PC-3 (cell line): ENCODE data around the gene TBC1D14.
"Not testable (repeated sequence)": the region's sequence is repeated elsewhere in the genome, so short reads cannot be mapped to it uniquely, and the experiment has no call there.

ENCODE experiments used
- EZH2 ChIP-seq: fragments of 300-600 bp; sonication (generic); IDR thresholded peaks from one replicate; pipeline ENCODE4 v1.6.1; 2017; ENCODE audit warnings: antibody characterized with exemption, mild to moderate bottlenecking, low read length; ENCODE audit not compliant: unreplicated experiment
- EZH2phosphoT487 ChIP-seq: fragments of 300-600 bp; sonication (generic); IDR thresholded peaks from 2 replicates; pipeline ENCODE4 v1.6.1; 2018; ENCODE audit warnings: mild to moderate bottlenecking, antibody characterized with exemption, low read length, borderline replicate concordance
- TF ChIP-seq, protein P1 (sequence below): fragments of 300-600 bp; sonication (generic); conservative IDR thresholded peaks from 2 replicates; pipeline ENCODE4 v1.5.1; 2017; ENCODE audit warnings: antibody characterized with exemption, low read depth, mild to moderate bottlenecking, low read length

DNA sequence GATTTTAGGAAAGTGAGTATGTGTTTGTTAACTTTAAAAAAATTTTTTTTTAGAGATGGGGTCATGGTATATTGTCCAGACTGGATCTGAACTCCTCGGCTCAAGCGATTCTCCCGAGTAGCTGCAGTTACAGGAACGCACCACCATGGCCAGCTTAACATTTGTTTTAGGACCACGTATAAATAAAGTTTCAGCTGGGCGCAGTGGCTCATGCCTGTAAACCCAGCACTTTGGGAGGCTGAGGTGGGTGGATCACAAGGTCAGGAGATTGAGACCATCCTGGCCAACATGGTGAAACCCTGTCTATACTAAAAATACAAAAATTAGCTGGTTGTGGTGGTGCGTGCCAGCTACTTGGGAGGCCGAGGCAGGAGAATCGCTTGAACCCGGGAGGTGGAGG is 2.3 kb downstream of the TBC1D14 start:
- TF ChIP-seq, protein P1, sequence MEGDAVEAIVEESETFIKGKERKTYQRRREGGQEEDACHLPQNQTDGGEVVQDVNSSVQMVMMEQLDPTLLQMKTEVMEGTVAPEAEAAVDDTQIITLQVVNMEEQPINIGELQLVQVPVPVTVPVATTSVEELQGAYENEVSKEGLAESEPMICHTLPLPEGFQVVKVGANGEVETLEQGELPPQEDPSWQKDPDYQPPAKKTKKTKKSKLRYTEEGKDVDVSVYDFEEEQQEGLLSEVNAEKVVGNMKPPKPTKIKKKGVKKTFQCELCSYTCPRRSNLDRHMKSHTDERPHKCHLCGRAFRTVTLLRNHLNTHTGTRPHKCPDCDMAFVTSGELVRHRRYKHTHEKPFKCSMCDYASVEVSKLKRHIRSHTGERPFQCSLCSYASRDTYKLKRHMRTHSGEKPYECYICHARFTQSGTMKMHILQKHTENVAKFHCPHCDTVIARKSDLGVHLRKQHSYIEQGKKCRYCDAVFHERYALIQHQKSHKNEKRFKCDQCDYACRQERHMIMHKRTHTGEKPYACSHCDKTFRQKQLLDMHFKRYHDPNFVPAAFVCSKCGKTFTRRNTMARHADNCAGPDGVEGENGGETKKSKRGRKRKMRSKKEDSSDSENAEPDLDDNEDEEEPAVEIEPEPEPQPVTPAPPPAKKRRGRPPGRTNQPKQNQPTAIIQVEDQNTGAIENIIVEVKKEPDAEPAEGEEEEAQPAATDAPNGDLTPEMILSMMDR, result not testable (repeated sequence)
- not testable (repeated sequence) for TF ChIP-seq EZH2, EZH2phosphoT487
